ENCODE measurements around the gene HDGFL1. TPM values are rescaled to one million over a fixed set of nuclear protein-coding genes. Genes with fewer than 3 reads are reported as not detected.

The HDGFL1 gene
- total RNA-seq, 4 donors from 2014 or later: not detected

DNA sequence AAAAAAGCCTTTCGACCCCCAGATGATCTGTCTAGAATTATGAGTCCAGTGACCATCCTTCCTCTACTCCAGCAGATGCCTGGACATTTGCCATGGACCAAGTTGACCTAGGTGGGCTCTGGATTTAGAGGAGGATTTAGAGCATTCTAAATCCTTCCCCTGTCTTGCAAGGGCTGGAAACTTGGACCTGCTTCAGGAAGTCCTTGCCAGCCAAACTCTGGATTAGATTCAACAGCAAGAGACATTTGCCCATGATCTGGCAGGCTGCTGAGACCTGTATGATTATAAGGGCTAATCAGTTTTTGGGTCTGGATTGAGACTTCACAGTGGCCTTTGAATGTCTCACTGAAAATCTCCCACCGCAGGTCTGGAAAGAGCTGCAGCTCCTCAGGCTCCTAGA, 13.1 kb upstream of the HDGFL1 start:
- Histone ChIP-seq H3K4me1 (no peaks in the 10 kb centered on the region), H3K27ac (no peak overlapping the region), H3K36me3 (no peaks in the 10 kb centered on the region), H3K27me3 (no peaks in the 10 kb centered on the region), H3K4me3 (no peak overlapping the region), H3K9me3 (no peaks in the 10 kb centered on the region)
- TF ChIP-seq POLR2A (IDR thresholded peaks at IDR 0.05): no peak
- TF ChIP-seq, protein P1, sequence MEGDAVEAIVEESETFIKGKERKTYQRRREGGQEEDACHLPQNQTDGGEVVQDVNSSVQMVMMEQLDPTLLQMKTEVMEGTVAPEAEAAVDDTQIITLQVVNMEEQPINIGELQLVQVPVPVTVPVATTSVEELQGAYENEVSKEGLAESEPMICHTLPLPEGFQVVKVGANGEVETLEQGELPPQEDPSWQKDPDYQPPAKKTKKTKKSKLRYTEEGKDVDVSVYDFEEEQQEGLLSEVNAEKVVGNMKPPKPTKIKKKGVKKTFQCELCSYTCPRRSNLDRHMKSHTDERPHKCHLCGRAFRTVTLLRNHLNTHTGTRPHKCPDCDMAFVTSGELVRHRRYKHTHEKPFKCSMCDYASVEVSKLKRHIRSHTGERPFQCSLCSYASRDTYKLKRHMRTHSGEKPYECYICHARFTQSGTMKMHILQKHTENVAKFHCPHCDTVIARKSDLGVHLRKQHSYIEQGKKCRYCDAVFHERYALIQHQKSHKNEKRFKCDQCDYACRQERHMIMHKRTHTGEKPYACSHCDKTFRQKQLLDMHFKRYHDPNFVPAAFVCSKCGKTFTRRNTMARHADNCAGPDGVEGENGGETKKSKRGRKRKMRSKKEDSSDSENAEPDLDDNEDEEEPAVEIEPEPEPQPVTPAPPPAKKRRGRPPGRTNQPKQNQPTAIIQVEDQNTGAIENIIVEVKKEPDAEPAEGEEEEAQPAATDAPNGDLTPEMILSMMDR (IDR thresholded peaks at IDR 0.05): no peak
- 15 to 63% methylated on average over 2 of the region's 2 CpGs for WGBS, 2 donors
- DNase-seq: no peak
- intact Hi-C loops (cut with DNase I): no loop called here

- no peaks in the 10 kb centered on the region for H3K9me3 ChIP-seq
- TF ChIP-seq, protein P1 (IDR thresholded peaks at IDR 0.05): no peak
- TF ChIP-seq POLR2A (IDR thresholded peaks at IDR 0.05): no peak
- no peak overlapping the region for H3K27ac ChIP-seq
- WGBS, 2 donors: 81 to 89% methylated on average over 6 of the region's 6 CpGs
- intact Hi-C loops (cut with DNase I): no loop called here
- no peaks in the 10 kb centered on the region for H3K4me1 ChIP-seq
- no peaks in the 10 kb centered on the region for H3K27me3 ChIP-seq
- no peak for DNase-seq
- H3K36me3 ChIP-seq: no peaks in the 10 kb centered on the region
- no peak overlapping the region for H3K4me3 ChIP-seq
These were observed 12.4 kb upstream of the HDGFL1 start for GRCh38 chr6:22557007-22557406.

DNA sequence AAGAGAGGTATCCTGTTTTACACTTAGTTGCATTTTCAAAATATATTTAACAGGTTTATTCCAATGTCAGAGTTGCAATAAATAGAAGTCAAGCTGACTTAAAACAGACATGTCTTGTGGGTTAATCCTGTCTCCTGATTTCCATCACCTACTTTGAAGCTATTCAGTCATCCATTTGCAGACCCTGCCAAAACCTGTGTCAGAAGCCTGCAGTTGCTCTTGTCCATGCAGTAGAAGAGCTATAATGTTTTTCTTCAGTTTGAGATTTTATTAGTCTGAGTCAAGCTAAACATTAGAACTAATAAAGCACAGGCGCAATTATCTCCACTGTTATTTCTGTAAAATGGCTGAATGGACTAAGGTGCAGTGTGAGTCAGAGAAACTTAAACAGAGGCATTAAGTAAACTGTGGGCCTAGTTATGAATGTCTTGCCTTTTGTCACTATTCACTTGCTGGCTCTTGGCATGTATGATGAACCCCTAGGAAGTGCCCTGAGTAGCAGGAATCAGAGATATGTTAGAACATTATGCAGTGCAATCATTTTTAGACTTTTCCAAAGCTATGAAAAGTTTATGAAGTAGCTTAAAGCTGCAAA, 11.0 kb upstream of the HDGFL1 start:
- H3K9me3 ChIP-seq: no peaks in the 10 kb centered on the region
- no peaks in the 10 kb centered on the region for H3K36me3 ChIP-seq
- no peaks in the 10 kb centered on the region for H3K4me1 ChIP-seq
- no peak for TF ChIP-seq POLR2A (IDR thresholded peaks at IDR 0.05)
- TF ChIP-seq, protein P1 (IDR thresholded peaks at IDR 0.05): no peak
- H3K27ac ChIP-seq: no peak overlapping the region
- H3K4me3 ChIP-seq: no peak overlapping the region
- intact Hi-C loops (cut with DNase I): no loop called here
- WGBS, 2 donors: 67 to 80% methylated on average over 1 of the region's 1 CpG
- DNase-seq: no peak
- no peaks in the 10 kb centered on the region for H3K27me3 ChIP-seq

DNA sequence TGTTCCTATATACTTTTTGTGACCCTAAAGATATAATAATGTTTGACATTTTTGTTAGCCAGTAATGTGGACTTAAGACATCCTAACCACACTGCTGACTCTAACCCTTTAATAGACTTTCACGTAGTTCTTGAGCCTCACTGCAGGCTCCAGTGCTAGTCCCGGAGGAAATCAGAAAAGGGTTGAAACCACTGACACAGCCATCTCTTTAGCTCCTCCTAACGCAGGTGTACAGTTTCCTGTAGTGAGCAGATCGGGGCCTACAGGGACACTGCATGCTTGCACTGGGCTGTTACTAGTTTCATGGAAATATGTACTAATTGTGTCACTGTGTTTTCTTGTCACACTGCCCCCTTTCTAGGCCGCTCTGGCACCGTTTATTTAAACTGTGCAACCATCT, 512 bp upstream of the HDGFL1 start:
- WGBS, 2 donors: 82 to 95% methylated on average over 5 to 6 of the region's 6 CpGs
- Histone ChIP-seq H3K27ac (no peak overlapping the region), H3K36me3 (no peaks in the 10 kb centered on the region), H3K4me1 (no peaks in the 10 kb centered on the region), H3K9me3 (peaks cover 0 to 13% (median 0%) of the 10 kb centered on the region in 3 donors), H3K4me3 (no peak overlapping the region), H3K27me3 (no peaks in the 10 kb centered on the region)
- intact Hi-C loops (cut with DNase I): no loop called here
- no peak for DNase-seq
- no peak for TF ChIP-seq POLR2A (IDR thresholded peaks at IDR 0.05)
- TF ChIP-seq, protein P1 (IDR thresholded peaks at IDR 0.05): no peak

DNA sequence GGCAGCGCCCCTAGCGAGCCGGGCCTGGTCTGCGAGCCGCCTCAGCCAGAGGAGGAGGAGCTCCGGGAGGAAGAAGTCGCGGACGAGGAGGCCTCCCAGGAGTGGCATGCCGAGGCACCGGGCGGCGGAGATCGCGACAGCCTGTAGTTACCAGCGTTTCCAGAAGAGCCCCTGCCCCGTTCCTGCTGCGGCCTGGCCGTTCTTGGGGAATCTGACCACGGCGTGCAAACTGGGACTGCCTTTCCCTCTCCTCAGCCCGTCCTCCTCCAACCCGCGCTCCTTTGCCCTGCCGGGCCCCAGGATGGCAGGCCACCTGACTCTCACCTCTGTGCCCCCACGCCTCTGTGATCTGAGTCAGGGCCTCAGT, 802 bp downstream of the HDGFL1 start:
- 94 to 95% methylated on average over 26 of the region's 26 CpGs for WGBS, 2 donors
- Histone ChIP-seq H3K4me3 (no peak overlapping the region), H3K27ac (no peak overlapping the region), H3K36me3 (no peaks in the 10 kb centered on the region), H3K27me3 (no peaks in the 10 kb centered on the region), H3K9me3 (peaks cover 0 to 13% (median 0%) of the 10 kb centered on the region in 3 donors), H3K4me1 (no peaks in the 10 kb centered on the region)
- DNase-seq: no peak
- TF ChIP-seq, protein P1 (IDR thresholded peaks at IDR 0.05): no peak
- TF ChIP-seq POLR2A (IDR thresholded peaks at IDR 0.05): no peak
- intact Hi-C loops (cut with DNase I): no loop called here
